Neuronal stem cell (in vitro differentiated cells): ENCODE data around the gene RTN4RL1.

Source experiments
- DNase-seq: peaks from one replicate; pipeline ENCODE4 v3.0.0-alpha.2; 2013; ENCODE audit warnings: low spot score
- H2AFZ ChIP-seq: one replicate; pipeline ENCODE4 v1.6.1; 2013; ENCODE audit warnings: mild to moderate bottlenecking, low read length, inconsistent platforms
- H2AK5ac ChIP-seq: 2 replicates; pipeline ENCODE4 v1.6.1; 2013; ENCODE audit warnings: low read depth, mild to moderate bottlenecking, inconsistent platforms, low read length, moderate library complexity, mixed read lengths
- H2BK120ac ChIP-seq: 2 replicates; pipeline ENCODE4 v1.6.1; 2013; ENCODE audit warnings: low read depth, mild to moderate bottlenecking, inconsistent platforms, low read length, moderate library complexity, mixed read lengths
- H2BK12ac ChIP-seq: one replicate; pipeline ENCODE4 v1.6.1; 2013; ENCODE audit warnings: low read length, inconsistent platforms
- H2BK15ac ChIP-seq: 2 replicates; pipeline ENCODE4 v1.6.1; 2013; ENCODE audit warnings: mild to moderate bottlenecking, low read length, inconsistent platforms, mixed read lengths
- H2BK5ac ChIP-seq: one replicate; pipeline ENCODE4 v1.6.1; 2013; ENCODE audit warnings: inconsistent platforms, mild to moderate bottlenecking, low read length, moderate library complexity
- H3K14ac ChIP-seq: one replicate; pipeline ENCODE4 v1.6.1; 2013; ENCODE audit warnings: low read length, inconsistent platforms
- H3K18ac ChIP-seq: 2 replicates; pipeline ENCODE4 v1.6.1; 2013; ENCODE audit warnings: low read length, inconsistent platforms
- H3K23ac ChIP-seq: 2 replicates; pipeline ENCODE4 v1.6.1; 2013; ENCODE audit warnings: low read depth, mild to moderate bottlenecking, mixed read lengths, low read length, inconsistent platforms; ENCODE audit not compliant: poor library complexity
- H3K27ac ChIP-seq: replicated peaks from 3 replicates; pipeline ENCODE4 v1.5.1; 2013; ENCODE audit warnings: low read length, inconsistent platforms
- H3K27me3 ChIP-seq, 3 experiments: 2 replicates each; pipeline ENCODE4 v1.6.1; 2013; ENCODE audit warnings: low read length in 3 of 3, mild to moderate bottlenecking in 2 of 3, inconsistent platforms in 1 of 3, low read depth in 1 of 3, mixed read lengths in 1 of 3, moderate library complexity in 1 of 3; ENCODE audit not compliant: control insufficient read depth in 3 of 3, insufficient read depth in 3 of 3
- H3K36me3 ChIP-seq, 2 donors: replicated peaks in 1 of 2; 2 replicates each; pipeline ENCODE4 v1.6.1; 2013; ENCODE audit warnings: low read length in 2 of 2; ENCODE audit not compliant: control insufficient read depth in 2 of 2, insufficient read depth in 2 of 2
- H3K4ac ChIP-seq: 2 replicates; pipeline ENCODE4 v1.6.1; 2013; ENCODE audit warnings: inconsistent platforms, mild to moderate bottlenecking, low read length, moderate library complexity
- H3K4me1 ChIP-seq, 2 donors: 1 replicate in 1 of 2; 2 replicates in 1 of 2; pipeline ENCODE4 v1.6.1; 2013; ENCODE audit warnings: low read length in 2 of 2, low read depth in 1 of 2; ENCODE audit not compliant: control insufficient read depth in 2 of 2, insufficient read depth in 1 of 2
- H3K4me2 ChIP-seq: one replicate; pipeline ENCODE4 v1.6.1; 2013; ENCODE audit warnings: mild to moderate bottlenecking, low read length, inconsistent platforms; ENCODE audit not compliant: insufficient read depth, poor library complexity, severe bottlenecking
- H3K4me3 ChIP-seq, 2 donors: 2 replicates each; pipeline ENCODE4 v1.5.1; 2013; ENCODE audit warnings: low read length in 2 of 2, mild to moderate bottlenecking in 2 of 2, inconsistent platforms in 1 of 2, moderate library complexity in 1 of 2
- H3K79me1 ChIP-seq: one replicate; pipeline ENCODE4 v1.6.1; 2013; ENCODE audit warnings: low read depth, mild to moderate bottlenecking, inconsistent platforms, low read length, moderate library complexity
- H3K9ac ChIP-seq: one replicate; pipeline ENCODE4 v1.6.1; 2013; ENCODE audit warnings: mild to moderate bottlenecking, low read depth, low read length, inconsistent platforms; ENCODE audit not compliant: poor library complexity
- H3K9me3 ChIP-seq, 2 donors: replicated peaks in 1 of 2; 2 replicates each; pipeline versions ENCODE3 to v1.6.1; 2013; ENCODE audit warnings: low read length in 2 of 2, mild to moderate bottlenecking in 2 of 2, inconsistent platforms in 1 of 2, low read depth in 1 of 2, mixed read lengths in 1 of 2, moderate library complexity in 1 of 2; ENCODE audit not compliant: control insufficient read depth in 2 of 2, insufficient read depth in 1 of 2
- H4K8ac ChIP-seq: one replicate; pipeline ENCODE4 v1.6.1; 2013; ENCODE audit warnings: low read depth, mild to moderate bottlenecking, inconsistent platforms, low read length, moderate library complexity
- H4K91ac ChIP-seq: one replicate; pipeline ENCODE4 v1.6.1; 2013; ENCODE audit warnings: low read length, low read depth, mild to moderate bottlenecking, inconsistent platforms; ENCODE audit not compliant: poor library complexity
- WGBS, 2 donors: extraction: QIAGEN DNeasy Blood & Tissue Kit; methylation state at CpG; one replicate each; pipeline ENCODE4 v1.1.7; 2013; ENCODE audit warnings: missing lambda C conversion rate in 2 of 2, mixed read lengths in 1 of 2; ENCODE audit not compliant: insufficient read length in 2 of 2, insufficient replicate concordance in 1 of 2; ENCODE audit errors: extremely low coverage in 2 of 2; 5-methylcytosine and 5-hydroxymethylcytosine counted together

The RTN4RL1 gene

DNA sequence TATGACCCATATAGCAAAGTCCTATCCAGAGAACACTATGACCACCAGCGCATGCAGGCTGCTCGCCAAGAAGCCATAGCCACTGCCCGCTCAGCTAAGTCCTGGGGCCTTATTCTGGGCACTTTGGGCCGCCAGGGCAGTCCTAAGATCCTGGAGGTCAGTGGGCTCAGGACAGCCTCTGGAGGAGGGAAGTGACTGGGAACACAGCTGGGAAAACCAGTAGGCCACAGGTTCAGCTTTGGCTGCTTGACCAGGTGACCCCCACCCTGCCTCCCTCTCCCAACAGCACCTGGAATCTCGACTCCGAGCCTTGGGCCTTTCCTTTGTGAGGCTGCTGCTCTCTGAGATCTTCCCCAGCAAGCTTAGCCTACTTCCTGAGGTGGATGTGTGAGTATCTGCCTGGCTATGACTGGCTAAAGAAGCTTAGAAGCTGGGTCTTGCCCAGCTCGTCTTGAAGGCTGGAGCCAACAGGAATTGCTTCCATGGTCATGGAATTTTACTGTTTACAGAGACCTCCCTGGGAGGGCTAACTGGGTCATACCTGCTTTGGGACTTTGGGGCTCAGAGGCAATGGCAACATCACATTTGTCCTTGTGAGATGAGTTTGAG, 15.2 kb upstream of the RTN4RL1 start:
- H3K9ac ChIP-seq, result no peak overlapping the region
- WGBS, 2 donors, result no CpG with 5 or more reads among the region's 7 CpGs
- H3K9me3 ChIP-seq, result no peaks in the 10 kb centered on the region
- no peak overlapping the region for H3K23ac ChIP-seq
- no peak overlapping the region for H3K18ac ChIP-seq
- DNase-seq, result no peak
- no peak overlapping the region for H4K91ac ChIP-seq
- H3K27me3 ChIP-seq, result no peaks in the 10 kb centered on the region
- peaks cover 5 to 9% of the 10 kb centered on the region in 2 donors for H3K4me1 ChIP-seq
- no peak overlapping the region for H3K27ac ChIP-seq
- H3K79me1 ChIP-seq, result peaks cover 2% of the 10 kb centered on the region
- no peak overlapping the region for H4K8ac ChIP-seq
- no peak overlapping the region for H2BK12ac ChIP-seq
- no peak overlapping the region for H2BK120ac ChIP-seq
- H3K4ac ChIP-seq, result no peak overlapping the region
- H2BK5ac ChIP-seq, result no peak overlapping the region
- H3K4me2 ChIP-seq, result no peak overlapping the region
- no peak overlapping the region for H2BK15ac ChIP-seq
- no peak overlapping the region for H2AFZ ChIP-seq
- no peak overlapping the region for H3K14ac ChIP-seq
- peaks cover 21 to 42% of the 10 kb centered on the region in 2 donors for H3K36me3 ChIP-seq
- H3K4me3 ChIP-seq, result no peak overlapping the region
- peak overlapping the region; percentile 1 for H2AK5ac ChIP-seq

DNA sequence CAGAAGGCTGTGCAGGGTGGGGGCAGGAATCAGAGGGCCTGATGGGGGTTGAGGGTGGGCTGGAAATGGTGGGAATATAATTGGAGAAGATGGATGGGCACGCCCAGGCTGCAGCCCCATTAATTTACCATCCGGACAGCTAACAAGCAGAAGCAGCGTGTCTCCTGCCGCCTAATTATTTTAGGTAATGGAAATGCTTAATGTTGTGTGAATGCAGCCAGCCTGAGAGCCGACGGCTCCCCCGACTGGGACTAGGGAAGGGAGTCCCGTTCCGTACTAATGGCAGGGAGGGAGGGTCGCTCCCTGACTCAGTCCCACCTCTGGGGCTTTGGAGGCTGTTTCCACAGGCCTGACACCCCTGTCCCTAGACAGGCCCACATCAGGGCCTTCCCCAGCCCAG, 12.0 kb upstream of the RTN4RL1 start:
- Histone ChIP-seq H4K8ac (no peak overlapping the region), H3K9me3 (no peaks in the 10 kb centered on the region), H2BK120ac (no peak overlapping the region), H3K4me1 (peaks cover 14 to 17% of the 10 kb centered on the region in 2 donors), H2AFZ (no peak overlapping the region), H2BK15ac (no peak overlapping the region), H3K18ac (no peak overlapping the region), H3K79me1 (peaks cover 3% of the 10 kb centered on the region), H3K36me3 (peaks cover 16% of the 10 kb centered on the region in 2 donors), H3K14ac (no peak overlapping the region), H2BK12ac (no peak overlapping the region), H3K23ac (peak overlapping the region; percentile 6), H3K27ac (no peak overlapping the region), H4K91ac (no peak overlapping the region), H3K4me2 (no peak overlapping the region), H3K4ac (no peak overlapping the region), H3K4me3 (no peak overlapping the region), H2BK5ac (no peak overlapping the region), H3K9ac (no peak overlapping the region), H2AK5ac (no peak overlapping the region), H3K27me3 (no peaks in the 10 kb centered on the region)
- DNase-seq, result no peak
- no CpG with 5 or more reads among the region's 10 CpGs for WGBS, 2 donors

DNA sequence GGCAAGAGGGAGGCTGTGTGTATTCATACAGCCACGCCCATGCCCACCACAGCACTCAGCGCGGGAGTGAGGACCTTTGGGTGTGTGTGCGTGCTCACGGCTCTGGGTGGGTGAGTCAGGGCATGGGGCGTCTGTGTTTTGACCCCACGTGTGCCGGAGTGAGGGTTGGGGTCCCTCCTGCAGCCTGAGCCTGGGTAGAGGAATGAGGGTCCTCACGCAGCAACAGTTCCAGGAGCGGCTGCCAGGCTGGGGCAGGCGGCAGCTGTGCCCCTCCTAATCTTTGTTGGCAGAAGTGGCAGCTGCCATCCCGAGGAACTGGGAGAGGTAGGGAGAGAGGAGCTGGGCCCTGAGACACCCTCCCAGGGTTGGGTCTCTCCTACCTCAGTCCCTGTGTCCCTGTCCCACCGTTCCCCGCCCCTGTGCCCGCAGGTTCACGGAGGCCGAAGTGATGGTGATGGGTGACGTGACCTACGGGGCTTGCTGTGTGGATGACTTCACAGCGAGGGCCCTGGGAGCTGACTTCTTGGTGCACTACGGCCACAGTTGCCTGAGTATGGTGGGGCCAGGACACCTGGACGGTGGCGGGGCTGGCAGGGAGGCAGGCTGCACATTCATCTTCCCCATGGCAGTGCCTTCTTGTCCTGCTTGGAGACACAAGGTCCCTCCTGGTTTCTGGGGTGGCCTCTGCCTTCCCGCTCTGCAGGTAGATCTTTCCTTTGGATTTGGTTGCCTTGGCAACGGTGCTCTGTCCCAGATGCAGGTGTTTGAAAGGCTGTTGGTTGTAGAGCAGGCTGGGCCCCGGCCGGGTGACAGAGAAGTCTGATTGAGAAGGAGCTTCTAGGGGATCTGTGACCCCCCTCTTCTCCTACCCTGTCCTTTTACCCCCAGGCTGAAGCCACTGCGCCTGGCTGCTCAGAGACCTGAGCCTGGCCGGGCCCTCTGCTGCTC, 10.7 kb upstream of the RTN4RL1 start:
- peak overlapping the region; percentile 98 for H2AK5ac ChIP-seq
- H3K4ac ChIP-seq, result peak overlapping the region; percentile 61
- H4K91ac ChIP-seq, result no peak overlapping the region
- H2BK120ac ChIP-seq, result no peak overlapping the region
- peak overlapping the region; percentile 12 for H3K4me2 ChIP-seq
- no peak overlapping the region for H3K27ac ChIP-seq
- H3K36me3 ChIP-seq, result peaks cover 16% of the 10 kb centered on the region in 2 donors
- no peak overlapping the region for H2AFZ ChIP-seq
- no peak overlapping the region for H4K8ac ChIP-seq
- no peaks in the 10 kb centered on the region for H3K9me3 ChIP-seq
- H3K4me3 ChIP-seq, result no peak overlapping the region
- peak overlapping the region; percentile 80 for H2BK12ac ChIP-seq
- peak overlapping the region; percentile 80 for H2BK5ac ChIP-seq
- H3K79me1 ChIP-seq, result peaks cover 3% of the 10 kb centered on the region
- H3K27me3 ChIP-seq, result no peaks in the 10 kb centered on the region
- DNase-seq, result no peak
- no CpG with 5 or more reads among the region's 29 CpGs for WGBS, 2 donors
- H3K23ac ChIP-seq, result peak overlapping the region; percentile 44
- peak overlapping the region; percentile 69 for H3K18ac ChIP-seq
- peaks cover 10 to 12% of the 10 kb centered on the region in 2 donors for H3K4me1 ChIP-seq
- H3K14ac ChIP-seq, result peak overlapping the region; percentile 33
- H2BK15ac ChIP-seq, result peak overlapping the region; percentile 73
- no peak overlapping the region for H3K9ac ChIP-seq
